Pancreas (tissue), 10 donors: ENCODE measurements around the gene RHOH. TPM values are rescaled to one million over a fixed set of nuclear protein-coding genes. Genes with fewer than 3 reads are reported as not detected.

ENCODE experiments used
- ATAC-seq, 4 donors: fragments of 200-7000 bp; cut with Tn5 transposase; one replicate each; pipeline versions ENCODE4 v1.8.0 to v1.9.1; 2020; ENCODE audit warnings: mild to moderate bottlenecking in 4 of 4, moderate library complexity in 4 of 4
- DNase-seq, 6 donors: peaks; one replicate each; pipeline ENCODE4 v3.0.0-alpha.2; 2020
- FAIRE-seq: peaks from 2 replicates; lab custom pipeline; 2012; peaks lifted over from hg19 to GRCh38; lab: Jason Lieb, UNC
- H3K27ac ChIP-seq, 4 donors: fragments of 200-600 bp; sonication (generic); 1 replicate in 3 of 4; 2 replicates in 1 of 4; pipeline versions ENCODE4 v1.5.0 to v1.8.0; 2020
- H3K27me3 ChIP-seq, 4 donors: fragments of 200-600 bp; one replicate each; pipeline ENCODE4 v1.8.0; 2021
- H3K36me3 ChIP-seq, 3 donors: fragments of 200-600 bp; sonication (generic) in 1 of 3; one replicate each; pipeline versions ENCODE4 v1.5.0 to v1.8.0; 2020 to 2021
- H3K4me1 ChIP-seq, 3 donors: fragments of 200-600 bp; one replicate each; pipeline ENCODE4 v1.8.0; 2021
- H3K4me3 ChIP-seq, 4 donors: fragments of 200-600 bp; sonication (generic) in 2 of 4; one replicate each; pipeline versions ENCODE4 v1.5.0 to v1.8.0; 2020 to 2021
- H3K9me3 ChIP-seq, 4 donors: fragments of 200-600 bp; one replicate each; pipeline ENCODE4 v1.8.0; 2021
- WGBS, 2 donors: extraction: QIAGEN DNeasy Blood & Tissue Kit; methylation state at CpG; one replicate each; pipeline ENCODE4 v1.1.7; 2013; 5-methylcytosine and 5-hydroxymethylcytosine counted together
- intact Hi-C, 3 donors: fragments of 100-400 bp; cut with DNase I; formaldehyde crosslinking; loops; one replicate each; pipeline versions ENCODE4 v1.11.1 to v1.14.2; 2022
- polyA plus RNA-seq, 2 donors: library from polyadenylated mRNA; stranded (reverse); fragments of 200-250 nt; gene quantifications; one replicate each; pipeline ENCODE4 v1.2.3, GENCODE V29; 2013
- total RNA-seq, 6 donors: library from RNA; stranded (reverse); fragmentation: NEBNext Ultra II Directional in 4 of 6; extraction: Animal tissue kit (Norgen Biotek cat#: 25700) in 4 of 6; gene quantifications; one replicate each; pipeline versions ENCODE4 v1.2.1 to v1.2.4, GENCODE V29; 2021 to 2023
- TF ChIP-seq, protein P1 (sequence below), 4 donors: fragments of 200-600 bp; sonication (generic) in 3 of 4; IDR thresholded peaks; one replicate each; pipeline versions ENCODE4 v1.5.0 to v1.8.0; 2021; ENCODE audit warnings: antibody characterized with exemption in 4 of 4
- donor health status: healthy with polysubstance abuse.
- donor health status: DM: no; HTN: no; CAD: no; lungs with moderate emphysema.
- donor health status: DM: no; HTN: no; CAD: no.
- donor health status: control.
- donor health status: control.
- donor health status: Bipolar disorder and iron deficiency.
- donor health status: DM: yes; HTN: yes; CAD: no.
- donor health status: DM: no; HTN: no; CAD: no.
- donor health status: DM: no; HTN: no; CAD: no.
- donor health status: DM: yes; HTN: yes; CAD: no.

The RHOH gene
- total and polyA plus RNA-seq, 8 donors = 0.08 to 1.8 (median 0.49) TPM

DNA sequence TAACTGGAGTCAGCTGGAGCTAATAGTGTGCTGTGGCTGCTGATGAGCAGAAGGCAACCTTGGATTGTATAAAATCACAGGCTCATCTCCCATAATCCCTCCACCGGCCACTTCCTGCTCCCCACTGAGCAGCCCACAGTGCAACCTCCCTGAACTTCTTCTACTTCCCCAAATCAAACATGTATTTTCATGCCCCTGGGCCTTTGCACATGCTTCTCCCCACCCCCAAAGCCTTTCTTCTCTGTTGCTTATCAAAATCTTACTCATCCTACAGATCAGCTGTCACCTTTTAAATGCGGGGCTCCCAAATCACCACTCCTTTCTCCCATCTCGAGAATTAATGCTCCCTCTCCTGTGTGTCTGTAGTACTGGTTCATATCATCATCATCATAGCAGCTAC is 35.8 kb downstream of the RHOH start:
- WGBS, 2 donors = 77 to 78% methylated on average over 3 of the region's 3 CpGs
- FAIRE-seq (no peak), DNase-seq (no peak), ATAC-seq (no peak)
- H3K27ac ChIP-seq = no peak overlapping the region
- H3K9me3 ChIP-seq = no peaks in the 10 kb centered on the region
- intact Hi-C loops = no loop called here
- H3K4me3 ChIP-seq = no peak overlapping the region
- H3K36me3 ChIP-seq = no peaks in the 10 kb centered on the region
- no peaks in the 10 kb centered on the region for H3K4me1 ChIP-seq
- no peaks in the 10 kb centered on the region for H3K27me3 ChIP-seq
- TF ChIP-seq, protein P1, sequence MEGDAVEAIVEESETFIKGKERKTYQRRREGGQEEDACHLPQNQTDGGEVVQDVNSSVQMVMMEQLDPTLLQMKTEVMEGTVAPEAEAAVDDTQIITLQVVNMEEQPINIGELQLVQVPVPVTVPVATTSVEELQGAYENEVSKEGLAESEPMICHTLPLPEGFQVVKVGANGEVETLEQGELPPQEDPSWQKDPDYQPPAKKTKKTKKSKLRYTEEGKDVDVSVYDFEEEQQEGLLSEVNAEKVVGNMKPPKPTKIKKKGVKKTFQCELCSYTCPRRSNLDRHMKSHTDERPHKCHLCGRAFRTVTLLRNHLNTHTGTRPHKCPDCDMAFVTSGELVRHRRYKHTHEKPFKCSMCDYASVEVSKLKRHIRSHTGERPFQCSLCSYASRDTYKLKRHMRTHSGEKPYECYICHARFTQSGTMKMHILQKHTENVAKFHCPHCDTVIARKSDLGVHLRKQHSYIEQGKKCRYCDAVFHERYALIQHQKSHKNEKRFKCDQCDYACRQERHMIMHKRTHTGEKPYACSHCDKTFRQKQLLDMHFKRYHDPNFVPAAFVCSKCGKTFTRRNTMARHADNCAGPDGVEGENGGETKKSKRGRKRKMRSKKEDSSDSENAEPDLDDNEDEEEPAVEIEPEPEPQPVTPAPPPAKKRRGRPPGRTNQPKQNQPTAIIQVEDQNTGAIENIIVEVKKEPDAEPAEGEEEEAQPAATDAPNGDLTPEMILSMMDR (IDR thresholded peaks at IDR 0.05) = no peak

- TF ChIP-seq, protein P1 (IDR thresholded peaks at IDR 0.05) = no peak
- Histone ChIP-seq H3K36me3 (no peaks in the 10 kb centered on the region), H3K4me3 (no peak overlapping the region), H3K27me3 (no peaks in the 10 kb centered on the region), H3K9me3 (no peaks in the 10 kb centered on the region), H3K4me1 (no peaks in the 10 kb centered on the region), H3K27ac (no peak overlapping the region)
- intact Hi-C loops = no loop called here
- FAIRE-seq (no peak), ATAC-seq (no peak), DNase-seq (no peak)
- 27 to 32% methylated on average over 3 of the region's 3 CpGs for WGBS, 2 donors
These were observed 36.4 kb downstream of the RHOH start for GRCh38 chr4:40233227-40233626.

DNA sequence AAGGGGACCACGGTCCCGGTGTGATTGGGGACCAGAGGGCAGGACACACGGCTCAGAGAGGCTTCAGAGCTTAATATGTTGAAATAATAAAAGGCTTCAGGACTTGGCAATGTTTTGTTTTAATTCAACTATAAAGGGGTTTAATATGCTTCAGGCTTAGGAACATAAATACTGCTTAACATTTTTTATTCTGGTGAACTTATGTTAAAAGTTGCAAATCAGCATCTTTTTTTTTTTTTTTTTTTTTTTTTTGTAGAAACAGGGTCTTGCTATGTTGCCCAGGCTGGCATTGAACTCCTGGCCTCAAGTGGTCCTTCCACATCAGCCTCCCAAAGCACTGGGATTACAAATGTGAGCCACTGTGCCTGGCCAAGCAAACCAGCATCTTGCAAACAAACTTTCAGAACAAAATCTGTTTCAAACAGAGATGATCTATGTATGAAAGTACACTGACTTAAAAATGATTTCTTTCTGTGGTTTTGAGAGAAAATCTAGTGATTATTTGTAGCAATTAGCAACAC is 37.7 kb downstream of the RHOH start:
- H3K9me3 ChIP-seq = no peaks in the 10 kb centered on the region
- 81 to 89% methylated on average over 3 of the region's 3 CpGs for WGBS, 2 donors
- FAIRE-seq = no peak

DNA sequence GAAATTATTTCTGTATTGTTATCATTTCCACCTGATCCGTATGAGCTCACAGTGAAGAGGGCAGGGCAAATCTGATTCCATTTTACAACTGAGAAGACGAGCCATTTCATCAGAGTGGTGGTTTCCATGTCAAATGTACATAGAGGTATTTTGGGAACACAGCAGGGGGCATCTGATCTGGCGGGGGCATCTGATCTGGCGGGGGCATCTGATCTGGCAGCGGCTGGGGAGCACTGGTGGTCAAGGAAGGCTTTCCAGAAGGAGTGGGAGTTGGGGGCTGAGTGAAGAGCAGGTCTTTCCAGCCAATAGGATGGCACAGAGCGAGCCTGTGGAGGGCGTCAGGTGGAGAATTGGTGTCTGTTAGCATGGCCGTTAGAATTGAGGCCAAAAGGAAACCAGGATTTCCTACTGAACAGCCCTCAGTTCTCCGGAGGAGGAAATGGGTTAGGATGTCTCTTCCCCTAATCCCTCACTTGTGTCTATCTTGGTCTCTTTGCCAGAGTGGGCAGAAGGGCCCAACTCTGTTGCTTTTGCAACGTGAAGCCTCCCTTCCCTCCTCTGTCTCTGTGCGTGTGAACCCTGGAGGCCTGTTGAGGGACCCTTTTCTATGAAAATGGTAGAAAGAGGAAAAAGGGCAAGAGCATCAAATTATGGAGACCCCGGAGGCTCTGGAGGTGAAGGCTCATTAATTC is 41.3 kb downstream of the RHOH start:
- no peaks in the 10 kb centered on the region for H3K27me3 ChIP-seq
- no peak overlapping the region for H3K4me3 ChIP-seq
- no peaks in the 10 kb centered on the region for H3K4me1 ChIP-seq
- H3K9me3 ChIP-seq = no peaks in the 10 kb centered on the region
- DNase-seq = no peak
- peak overlapping the region in 1 of 4 donors; percentile 22 for H3K27ac ChIP-seq
- no peak for FAIRE-seq
- 82 to 87% methylated on average over 12 of the region's 12 CpGs for WGBS, 2 donors
- H3K36me3 ChIP-seq = no peaks in the 10 kb centered on the region
- TF ChIP-seq, protein P1 (IDR thresholded peaks at IDR 0.05) = no peak
- no peak for ATAC-seq
- intact Hi-C loops = no loop called here

More for the DNA sequence above, 37.7 kb downstream of the RHOH start:
- Histone ChIP-seq H3K27ac (no peak overlapping the region), H3K36me3 (no peaks in the 10 kb centered on the region), H3K4me1 (no peaks in the 10 kb centered on the region), H3K4me3 (no peak overlapping the region), H3K27me3 (no peaks in the 10 kb centered on the region)
- ATAC-seq (no peak), DNase-seq (no peak)
- intact Hi-C loops = no loop called here
- TF ChIP-seq, protein P1 (IDR thresholded peaks at IDR 0.05) = no peak
